Naive thymus-derived CD8-positive, alpha-beta T cell (primary cell): ENCODE measurements around the gene CHCHD1. TPM values are rescaled to one million over a fixed set of nuclear protein-coding genes. Genes with fewer than 3 reads are reported as not detected.
"Not testable (repeated sequence)": the region's sequence is repeated elsewhere in the genome, so short reads cannot be mapped to it uniquely, and the experiment has no call there.

Experiments
- ATAC-seq, 2 donors: fragments of 150-1000 bp; cut with Tn5 transposase in 1 of 2; sonication (Bioruptor Pico), chemical (Tn5 transposase) in 1 of 2; 1 replicate in 1 of 2; 2 replicates in 1 of 2; pipeline ENCODE4 v1.10.0; 2021; ENCODE audit warnings: mild to moderate bottlenecking in 2 of 2, moderate library complexity in 2 of 2
- POLR2A ChIA-PET: fragments of 350-600 bp; sonication (Branson Sonifier 250); formaldehyde crosslinking; loops from one replicate; lab custom pipeline; 2021; ENCODE audit warnings: antibody characterized with exemption; lab: Charles Lee
- DNase-seq, 10 donors: peaks; one replicate each; pipeline versions ENCODE4 v3.0.0 to v3.0.0-alpha.2; 2020 to 2022
- H3K27ac Mint-ChIP-seq, 10 donors: one replicate each; pipeline ENCODE4 v1.8.0; 2020 to 2022; ENCODE audit warnings: mild to moderate bottlenecking in 10 of 10, mixed read lengths in 10 of 10, moderate library complexity in 4 of 10, inconsistent platforms in 1 of 10
- H3K27me3 Mint-ChIP-seq, 5 donors: one replicate each; pipeline ENCODE4 v1.8.0; 2021 to 2022; ENCODE audit warnings: mixed read lengths in 5 of 5
- H3K36me3 Mint-ChIP-seq, 3 donors: one replicate each; pipeline ENCODE4 v1.8.0; 2020 to 2022; ENCODE audit warnings: mixed read lengths in 3 of 3, mild to moderate bottlenecking in 2 of 3, inconsistent platforms in 1 of 3
- H3K4me1 Mint-ChIP-seq, 4 donors: one replicate each; pipeline ENCODE4 v1.8.0; 2021 to 2022; ENCODE audit warnings: mixed read lengths in 4 of 4
- H3K4me3 Mint-ChIP-seq, 10 donors: one replicate each; pipeline ENCODE4 v1.8.0; 2020 to 2022; ENCODE audit warnings: mild to moderate bottlenecking in 10 of 10, mixed read lengths in 10 of 10, moderate library complexity in 6 of 10, inconsistent platforms in 1 of 10
- H3K9me3 Mint-ChIP-seq, 9 donors: one replicate each; pipeline ENCODE4 v1.8.0; 2020 to 2022; ENCODE audit warnings: mixed read lengths in 9 of 9, mild to moderate bottlenecking in 3 of 9, inconsistent platforms in 1 of 9, moderate library complexity in 1 of 9
- polyA plus RNA-seq, 3 donors: library from polyadenylated mRNA; unstranded; fragments of 300-500 nt; fragmentation: Illumina TruSeq; gene quantifications; one replicate each; pipeline ENCODE4 v1.2.3, GENCODE V29; 2021
- total RNA-seq, 8 experiments: library from RNA in 2 of 8; stranded (reverse) in 2 of 8; gene quantifications; one replicate each; pipeline ENCODE4 v1.2.3 and lab custom pipeline; 2021 to 2026

The CHCHD1 gene
- 10 to 100 TPM; 19.9 to 22.1 TPM for total RNA-seq
- polyA plus RNA-seq = 10 to 100 TPM; 32.2 to 44.6 (median 37.9) TPM
- 7.7 to 35.8 (median 13.8) reads per million in 6 experiments for total RNA-seq (lab: John Stamatoyannopoulos, UW)

DNA sequence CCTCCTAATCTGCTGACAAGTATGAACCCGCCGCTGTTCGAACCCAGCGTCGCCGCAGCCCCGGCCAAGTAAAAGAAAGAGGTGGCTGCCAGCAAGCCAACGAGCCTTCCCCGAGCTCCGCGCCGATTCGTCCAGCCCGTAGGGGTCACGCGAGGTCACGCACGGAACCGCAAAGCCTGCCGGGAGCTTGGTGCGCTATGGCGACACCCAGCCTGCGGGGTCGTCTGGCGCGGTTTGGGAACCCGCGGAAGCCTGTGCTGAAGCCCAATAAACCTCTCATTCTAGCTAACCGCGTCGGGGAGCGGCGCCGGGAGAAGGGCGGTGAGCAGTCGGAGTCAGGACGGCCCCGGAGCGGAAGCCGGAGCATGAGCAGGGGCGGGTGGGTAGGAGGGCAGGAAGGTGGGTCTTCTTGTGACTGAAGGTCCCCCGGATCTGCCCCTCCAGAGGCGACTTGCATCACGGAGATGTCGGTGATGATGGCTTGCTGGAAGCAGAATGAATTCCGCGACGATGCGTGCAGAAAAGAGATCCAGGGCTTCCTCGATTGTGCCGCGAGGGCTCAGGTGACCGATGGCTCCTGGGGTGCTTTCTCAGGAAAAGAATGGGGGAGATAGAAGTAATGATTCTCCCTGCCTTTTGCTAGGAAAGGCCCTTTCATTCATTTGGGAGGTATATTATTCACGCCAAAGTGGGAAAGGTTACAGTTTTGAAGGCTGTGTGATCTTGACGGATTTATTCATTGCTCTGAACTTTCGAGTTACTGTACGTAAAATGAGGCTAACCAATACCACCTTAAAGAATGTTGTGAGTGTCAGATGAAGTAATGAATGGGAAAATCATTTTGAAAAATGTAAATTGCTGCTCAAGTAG lies at the start of gene CHCHD1:
CHCHD1 (plus strand) TSS at position 170 of the 870 bp plus-strand sequence; CDS start at position 198, 28 bp downstream.
- Mint-ChIP-seq H3K27ac (peak within 1 kb of the TSS; percentile 98 to 100 (median 100)), H3K4me3 (peak within 1 kb of the TSS; percentile 94 to 100 (median 100)), H3K9me3 (no peaks in the 10 kb centered on the region), H3K27me3 (no peaks in the 10 kb centered on the region), H3K4me1 (peaks cover 27 to 65% (median 56%) of the 10 kb centered on the region in 4 donors), H3K36me3 (peaks cover 0 to 26% (median 1%) of the 10 kb centered on the region in 3 donors)
- ATAC-seq (peak; percentile 68 to 70), DNase-seq (peak; percentile 81 to 93 (median 89))
- POLR2A ChIA-PET = interaction anchor here (0.7 to 9.7 kb wide), 13 partner anchors 9 to 685 kb away, joined by 3 to 169 read pairs (median 5); partner anchors contain the start of gene P4HA1

DNA sequence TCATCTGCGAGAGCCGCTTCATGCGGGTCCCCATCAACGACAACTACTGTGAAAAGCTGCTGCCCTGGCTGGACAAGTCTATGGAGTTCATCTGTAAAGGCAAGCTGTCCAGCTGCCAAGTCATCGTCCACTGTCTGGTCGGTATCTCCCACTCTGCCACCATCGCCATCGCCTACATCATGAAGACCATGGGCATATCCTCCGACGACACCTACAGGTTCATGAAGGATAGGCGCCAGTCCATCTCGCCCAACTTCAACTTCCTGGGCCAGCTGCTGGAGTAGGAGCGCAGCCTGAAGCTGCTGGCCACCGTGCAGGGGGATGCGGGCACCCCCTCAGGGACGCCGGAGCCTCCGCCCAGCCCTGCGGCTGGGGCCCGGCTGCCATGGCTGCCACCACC lies 49.4 kb upstream of the CHCHD1 start:
- no peaks in the 10 kb centered on the region for H3K9me3 Mint-ChIP-seq
- DNase-seq (no peak), ATAC-seq (no peak)
- peak overlapping the region in 7 of 10 donors; percentile 3 to 91 (median 52) for H3K27ac Mint-ChIP-seq
- H3K4me1 Mint-ChIP-seq = peaks cover 11 to 24% (median 18%) of the 10 kb centered on the region in 4 donors
- no peaks in the 10 kb centered on the region for H3K27me3 Mint-ChIP-seq
- peak overlapping the region in 9 of 10 donors; percentile 39 to 74 (median 48) for H3K4me3 Mint-ChIP-seq
- POLR2A ChIA-PET = interaction anchor here (5.3 kb wide), 1 partner anchor 10 kb away, joined by 50 read pairs; the partner anchor contains the start of gene SEC24C
- H3K36me3 Mint-ChIP-seq = peaks cover 0 to 10% (median 2%) of the 10 kb centered on the region in 3 donors

DNA sequence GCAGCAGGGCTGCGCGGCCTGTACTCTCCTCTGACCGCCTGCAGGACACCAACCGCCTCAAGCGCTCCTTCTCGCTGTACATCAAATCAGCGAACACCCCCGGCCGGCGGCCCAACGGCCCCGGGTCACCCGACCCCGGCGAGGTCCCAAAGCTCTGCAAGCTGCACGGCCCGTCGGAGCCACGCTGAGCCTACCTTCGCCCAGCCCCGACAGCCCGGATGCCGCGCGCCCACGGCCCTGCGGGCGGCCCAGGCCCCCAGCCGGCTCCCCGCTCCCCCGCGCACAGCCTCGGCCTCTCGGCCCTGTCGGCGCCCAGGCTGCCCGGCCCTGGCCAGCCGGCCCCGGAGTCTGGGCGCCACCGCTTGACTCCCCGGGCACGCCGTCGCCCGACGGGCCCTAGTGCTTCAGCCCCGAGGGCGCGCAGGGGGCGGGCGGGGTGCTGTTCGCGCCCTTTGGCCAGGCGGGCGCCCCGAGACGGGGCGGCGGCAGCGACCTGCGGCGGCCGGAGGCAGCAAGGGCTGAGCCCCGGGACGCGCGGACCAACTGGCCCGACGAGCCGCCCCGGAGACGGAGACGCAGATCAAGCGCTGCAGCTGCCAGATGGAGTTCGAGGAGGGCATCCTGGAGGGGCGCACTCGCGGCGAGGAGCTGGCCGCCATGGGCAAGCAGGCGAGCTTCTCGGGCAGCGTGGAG lies 48.8 kb upstream of the CHCHD1 start:
- DNase-seq = no peak
- Mint-ChIP-seq H3K4me1 (peaks cover 11 to 24% (median 18%) of the 10 kb centered on the region in 4 donors), H3K4me3 (no peak overlapping the region), H3K27ac (no peak overlapping the region), H3K9me3 (no peaks in the 10 kb centered on the region), H3K27me3 (no peaks in the 10 kb centered on the region), H3K36me3 (peaks cover 0 to 13% (median 0%) of the 10 kb centered on the region in 3 donors)
- no peak for ATAC-seq
- POLR2A ChIA-PET = interaction anchor here (0.8 to 5.3 kb wide), 2 partner anchors 10 to 33 kb away, joined by 6 to 50 read pairs; partner anchors contain the start of gene SEC24C

DNA sequence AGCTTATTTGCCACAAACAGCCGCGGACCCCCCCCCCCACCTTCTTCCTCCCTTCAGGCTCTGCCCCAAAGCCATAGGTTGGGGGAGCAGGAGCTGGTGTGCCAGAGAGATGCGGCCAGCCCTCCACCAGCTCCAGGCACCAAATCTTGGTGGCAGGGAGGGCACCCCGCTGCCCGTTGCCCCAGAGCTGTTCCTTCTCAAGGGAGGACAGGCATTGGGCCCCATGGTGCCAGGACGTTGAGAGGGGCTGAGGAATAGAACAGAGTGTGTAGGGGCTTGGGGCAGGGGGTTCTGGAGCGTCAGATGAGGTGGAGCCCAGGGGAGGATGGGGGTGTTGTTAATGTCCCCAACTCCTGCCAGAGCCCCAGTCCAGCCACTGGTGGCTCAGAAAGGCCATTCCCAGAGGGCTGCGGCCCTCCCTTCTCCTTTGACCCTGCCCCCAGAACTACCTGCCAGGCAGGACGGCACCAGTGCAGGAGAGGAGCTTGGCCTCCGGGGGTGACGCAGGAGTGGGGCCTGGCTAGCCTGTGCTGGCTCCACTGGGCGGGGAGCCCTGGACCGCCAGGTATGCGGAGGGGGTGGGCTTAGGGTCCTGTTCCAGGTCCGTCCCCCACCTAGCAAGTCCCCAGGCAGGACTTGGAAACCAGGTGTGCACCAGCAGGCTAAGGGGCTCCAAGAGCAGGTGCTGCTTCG lies 47.7 kb upstream of the CHCHD1 start:
- Mint-ChIP-seq H3K4me3 (no peak overlapping the region), H3K27me3 (no peaks in the 10 kb centered on the region), H3K27ac (no peak overlapping the region), H3K9me3 (no peaks in the 10 kb centered on the region), H3K36me3 (peaks cover 0 to 13% (median 0%) of the 10 kb centered on the region in 3 donors), H3K4me1 (peaks cover 11 to 23% (median 18%) of the 10 kb centered on the region in 4 donors)
- ATAC-seq (no peak), DNase-seq (no peak)
- POLR2A ChIA-PET = interaction anchor here (0.7 to 5.3 kb wide), 5 partner anchors 9 to 252 kb away, joined by 3 to 50 read pairs (median 5); partner anchors contain the start of gene SEC24C

DNA sequence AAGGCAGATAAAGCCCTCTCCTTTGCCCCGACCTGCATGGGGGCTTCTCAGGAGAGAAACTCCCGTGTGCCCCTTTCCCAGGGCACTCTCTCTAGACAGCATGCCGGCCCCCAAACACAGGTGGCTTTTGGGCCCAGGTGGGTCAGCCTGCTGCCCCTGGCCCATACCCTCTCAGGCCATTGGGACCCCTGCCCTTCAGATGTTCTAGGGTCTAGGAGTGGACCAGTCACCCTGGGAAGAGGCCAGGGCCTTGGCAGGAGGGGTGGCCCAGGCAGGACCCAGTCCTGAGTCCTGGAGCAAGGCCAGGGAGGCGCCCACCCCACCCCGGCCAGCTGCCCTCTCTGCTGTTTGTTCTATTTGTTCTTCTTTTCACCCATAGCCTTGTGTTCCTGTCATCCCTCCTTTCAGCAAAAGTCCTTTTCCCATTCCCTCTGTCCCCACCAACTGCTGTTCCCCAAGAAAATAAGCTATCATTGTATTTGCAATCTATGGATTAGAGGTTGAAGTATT lies 47.0 kb upstream of the CHCHD1 start:
- Mint-ChIP-seq H3K27me3 (no peaks in the 10 kb centered on the region), H3K4me1 (peaks cover 8 to 18% (median 15%) of the 10 kb centered on the region in 4 donors), H3K36me3 (peaks cover 0 to 13% (median 0%) of the 10 kb centered on the region in 3 donors), H3K4me3 (peak overlapping the region in 1 of 10 donors; percentile 77), H3K27ac (no peak overlapping the region), H3K9me3 (no peaks in the 10 kb centered on the region)
- POLR2A ChIA-PET = interaction anchor here (1.0 to 1.1 kb wide), 2 partner anchors 9 to 38 kb away, joined by 3 to 5 read pairs; no protein-coding TSS in a partner anchor
- DNase-seq (no peak), ATAC-seq (no peak)

DNA sequence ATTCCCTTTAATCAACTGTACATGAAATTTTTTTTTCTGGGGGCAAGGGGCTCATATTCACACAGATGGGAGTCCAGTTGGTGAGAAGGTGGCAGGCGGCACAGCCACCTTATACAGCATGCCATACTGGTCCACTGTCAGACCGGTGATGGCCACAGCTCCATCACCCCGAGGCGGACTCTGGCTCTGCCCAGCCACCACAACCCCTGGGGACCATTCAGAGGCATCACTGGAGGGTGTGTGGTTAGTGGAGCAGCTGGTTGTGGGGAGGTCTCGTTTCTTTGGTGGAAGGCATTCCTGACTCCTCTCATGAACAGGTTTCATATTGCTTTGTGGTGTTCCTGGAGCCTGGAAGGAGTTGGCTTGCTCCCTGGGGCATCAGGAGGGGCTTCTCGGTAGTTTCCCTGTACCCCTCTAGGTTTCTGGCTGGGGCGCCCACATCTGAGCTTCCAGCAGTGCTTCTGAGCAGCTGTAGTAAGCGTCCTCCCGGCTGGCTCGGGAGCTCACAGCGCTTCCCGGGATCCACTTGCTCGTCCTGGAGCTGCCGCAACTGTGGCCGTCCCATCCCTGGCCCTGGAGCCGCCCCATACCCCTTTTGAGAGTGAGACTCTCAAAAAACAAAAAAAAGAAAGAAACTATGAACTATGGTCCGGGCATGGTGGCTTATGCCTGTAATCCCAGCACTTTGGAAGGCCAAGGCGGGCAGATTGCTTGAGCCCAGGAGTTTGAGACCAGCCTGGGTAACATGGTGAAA lies 41.2 kb upstream of the CHCHD1 start:
- H3K4me1 Mint-ChIP-seq = peaks cover 10 to 29% (median 26%) of the 10 kb centered on the region in 4 donors
- not testable (repeated sequence) for H3K36me3 Mint-ChIP-seq, H3K27me3 Mint-ChIP-seq, H3K4me3 Mint-ChIP-seq, ATAC-seq, H3K9me3 Mint-ChIP-seq, DNase-seq
- POLR2A ChIA-PET = interaction anchor here (1.9 to 4.9 kb wide), 2 partner anchors 9 to 32 kb away, joined by 8 to 50 read pairs; a partner anchor contains a TSS
- H3K27ac Mint-ChIP-seq = peak overlapping the region in 3 of 10 donors; percentile 33 to 76 (median 56)

DNA sequence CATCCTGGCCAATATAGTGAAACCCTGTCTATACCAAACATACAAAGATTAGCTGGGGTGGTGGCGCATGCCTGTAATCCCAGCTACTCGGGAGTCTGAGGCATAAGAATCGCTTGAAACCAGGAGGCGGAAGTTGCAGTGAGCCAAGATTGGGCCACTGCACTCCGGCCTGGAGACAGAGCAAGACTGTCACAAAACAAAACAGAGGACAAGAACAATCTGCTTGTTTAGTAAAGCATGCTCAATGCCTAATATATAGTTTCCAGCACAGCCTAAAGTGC lies 39.5 kb upstream of the CHCHD1 start:
- Mint-ChIP-seq H3K4me3 (peak overlapping the region in 3 of 10 donors; percentile 69 to 100 (median 98)), H3K9me3 (no peaks in the 10 kb centered on the region), H3K27me3 (no peaks in the 10 kb centered on the region), H3K27ac (peak overlapping the region in 6 of 10 donors; percentile 3 to 100 (median 52)), H3K4me1 (peaks cover 12 to 37% (median 37%) of the 10 kb centered on the region in 4 donors), H3K36me3 (peaks cover 0 to 15% (median 0%) of the 10 kb centered on the region in 3 donors)
- POLR2A ChIA-PET = interaction anchor here (0.6 to 4.9 kb wide), 5 partner anchors 11 to 45 kb away, joined by 4 to 50 read pairs (median 7); partner anchors contain the start of genes CHCHD1 and ZSWIM8
- DNase-seq = no peak
- ATAC-seq = no peak

DNA sequence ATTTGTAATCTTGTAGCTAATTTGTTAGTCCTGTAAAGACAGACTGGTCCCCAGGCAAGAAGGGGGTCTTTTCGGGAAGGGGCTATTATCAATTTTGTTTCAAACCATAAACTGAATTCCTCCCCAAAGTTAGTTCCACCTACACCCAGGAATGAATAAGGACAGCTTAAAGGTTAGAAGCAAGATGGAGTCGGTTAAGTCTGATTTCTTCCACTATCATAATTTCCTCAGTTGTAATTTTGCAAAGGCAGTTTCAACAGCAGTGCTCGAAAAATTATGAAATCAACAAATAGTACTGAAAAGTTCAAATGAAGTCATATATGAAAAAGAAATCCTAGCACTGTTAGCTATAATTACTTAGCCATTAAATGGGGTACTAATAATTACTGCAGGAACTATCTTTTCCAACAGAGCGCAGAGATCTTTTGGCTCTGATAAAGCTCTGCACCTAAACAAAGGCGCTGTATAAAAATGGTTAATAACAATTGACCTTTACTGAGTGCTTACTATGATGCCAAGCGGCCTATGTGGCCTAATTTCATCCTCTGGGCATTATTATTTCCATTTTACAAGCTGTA lies 38.4 kb upstream of the CHCHD1 start:
- H3K27ac Mint-ChIP-seq = peak overlapping the region; percentile 99 to 100 (median 100)
- ATAC-seq (no peak), DNase-seq (no peak)
- H3K4me1 Mint-ChIP-seq = peaks cover 12 to 41% (median 37%) of the 10 kb centered on the region in 4 donors
- H3K36me3 Mint-ChIP-seq = peaks cover 0 to 20% (median 0%) of the 10 kb centered on the region in 3 donors
- no peaks in the 10 kb centered on the region for H3K27me3 Mint-ChIP-seq
- no peaks in the 10 kb centered on the region for H3K9me3 Mint-ChIP-seq
- peak overlapping the region; percentile 91 to 100 (median 100) for H3K4me3 Mint-ChIP-seq
- POLR2A ChIA-PET = interaction anchor here (0.6 to 4.9 kb wide), 15 partner anchors 8 to 122 kb away, joined by 3 to 50 read pairs (median 5); partner anchors contain the start of genes CHCHD1 and ZSWIM8

DNA sequence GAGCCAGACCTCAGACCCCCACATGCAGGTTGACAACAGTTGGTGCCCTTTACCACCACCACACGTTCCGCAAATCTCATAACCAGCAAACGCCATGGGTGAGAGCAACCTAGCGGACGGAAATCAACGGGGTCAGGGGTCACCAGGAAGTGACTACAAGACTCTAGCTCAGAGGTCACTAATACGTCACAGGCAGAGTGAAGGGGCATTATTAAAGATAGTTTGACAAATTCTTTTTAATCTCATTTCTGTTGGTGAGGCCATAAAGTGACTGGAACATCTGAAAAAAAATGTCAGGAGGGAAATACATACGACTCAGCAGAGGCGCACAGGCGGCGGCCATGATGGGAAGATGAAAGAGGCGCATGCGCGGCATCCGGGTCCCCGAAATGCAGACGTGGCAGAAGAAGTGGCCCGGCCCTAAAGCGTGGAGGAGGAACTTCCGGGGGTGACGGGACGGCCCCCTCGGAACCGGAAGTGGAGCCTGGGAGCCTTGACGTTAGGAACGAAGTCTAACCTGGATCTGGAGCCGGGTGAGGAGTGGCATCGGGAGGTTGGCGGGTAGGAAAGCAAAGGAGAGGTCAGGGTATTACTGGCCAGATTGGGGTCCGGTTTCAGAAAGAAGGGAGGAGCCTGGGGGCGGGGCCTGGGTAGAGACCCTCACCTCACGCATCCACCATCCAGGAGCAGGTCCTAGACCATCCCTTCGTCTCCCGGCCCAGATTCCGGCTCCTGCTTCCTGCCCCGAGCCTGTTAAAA lies 37.8 kb upstream of the CHCHD1 start, which contains the start of gene SEC24C:
SEC24C (plus strand) TSS at position 468 of the 759 bp plus-strand sequence. CDS start 2,461 bp downstream, outside the sequence.
- peak; percentile 90 to 95 for ATAC-seq

DNA sequence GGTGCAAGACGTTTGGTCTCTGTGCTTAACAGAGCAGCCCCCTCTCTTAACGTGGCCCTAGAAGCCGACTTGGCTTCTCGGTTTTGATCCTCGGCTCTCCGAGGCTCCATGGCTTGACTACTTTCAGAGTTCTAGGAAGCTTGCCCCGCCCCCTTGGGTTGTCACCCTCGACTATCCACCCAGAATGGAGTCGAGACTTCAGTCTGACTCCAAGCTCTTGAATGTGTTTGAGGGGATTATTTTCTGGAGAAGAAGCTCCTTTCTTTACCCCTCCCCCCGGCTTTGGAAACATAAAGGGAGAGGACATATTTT lies 37.2 kb upstream of the CHCHD1 start:
- Mint-ChIP-seq H3K27me3 (no peaks in the 10 kb centered on the region), H3K9me3 (no peaks in the 10 kb centered on the region), H3K4me1 (peaks cover 16 to 50% (median 45%) of the 10 kb centered on the region in 4 donors), H3K36me3 (peaks cover 0 to 31% (median 4%) of the 10 kb centered on the region in 3 donors), H3K27ac (peak overlapping the region; percentile 99 to 100 (median 100)), H3K4me3 (peak overlapping the region; percentile 91 to 100 (median 100))
- POLR2A ChIA-PET = interaction anchor here (0.6 to 4.9 kb wide), 7 partner anchors 13 to 493 kb away, joined by 3 to 50 read pairs (median 5); a partner anchor contains a TSS
- peak in 4 of 10 donors; percentile 15 to 46 (median 22) for DNase-seq
- peak in 1 of 2 donors; percentile 34 for ATAC-seq

More for the DNA sequence above, 37.8 kb upstream of the CHCHD1 start, which contains the start of gene SEC24C:
- POLR2A ChIA-PET = interaction anchor here (0.6 to 4.9 kb wide), 16 partner anchors 8 to 492 kb away, joined by 3 to 50 read pairs (median 5); partner anchors contain the start of genes CHCHD1 and ZSWIM8
- Mint-ChIP-seq H3K4me1 (peaks cover 15 to 46% (median 40%) of the 10 kb centered on the region in 4 donors), H3K27ac (peak within 1 kb of the TSS; percentile 99 to 100 (median 100)), H3K36me3 (peaks cover 0 to 26% (median 2%) of the 10 kb centered on the region in 3 donors), H3K4me3 (peak within 1 kb of the TSS; percentile 91 to 100 (median 100)), H3K27me3 (no peaks in the 10 kb centered on the region), H3K9me3 (no peaks in the 10 kb centered on the region)
- DNase-seq = peak; percentile 87 to 97 (median 95)
